Measurements from ENCODE around the gene PDE4D. TPM values are rescaled to one million over a fixed set of nuclear protein-coding genes. Genes with fewer than 3 reads are reported as not detected.

PDE4D gene
- polyA plus RNA-seq, 4 donors = 20.9 to 26.9 (median 24.2) TPM

GRCh38 chr5:59354811-59355210 is 538.7 kb downstream of the PDE4D start:
- no peak for DNase-seq (ENCODE audit: low read depth in 4 of 4, low spot score in 3 of 4)

- DNase-seq (ENCODE audit: low read depth in 4 of 4, low spot score in 3 of 4) = no peak
Observed at GRCh38 chr5:59354274-59354673, 539.3 kb downstream of the PDE4D start.

- DNase-seq (ENCODE audit: low read depth in 4 of 4, low spot score in 3 of 4) = no peak
Observed at GRCh38 chr5:59351076-59351794, 542.3 kb downstream of the PDE4D start.

GRCh38 chr5:59348189-59348588 is 545.3 kb downstream of the PDE4D start:
- DNase-seq (ENCODE audit: low read depth in 4 of 4, low spot score in 3 of 4) = no peak

GRCh38 chr5:59346982-59347381 is 546.5 kb downstream of the PDE4D start:
- no peak for DNase-seq (ENCODE audit: low read depth in 4 of 4, low spot score in 3 of 4)

GRCh38 chr5:59346514-59346913 is 547.0 kb downstream of the PDE4D start:
- no peak for DNase-seq (ENCODE audit: low read depth in 4 of 4, low spot score in 3 of 4)

- DNase-seq (ENCODE audit: low read depth in 4 of 4, low spot score in 3 of 4) = no peak
Observed at GRCh38 chr5:59342181-59342580, 551.3 kb downstream of the PDE4D start.

GRCh38 chr5:59341760-59342159 is 551.8 kb downstream of the PDE4D start:
- no peak for DNase-seq (ENCODE audit: low read depth in 4 of 4, low spot score in 3 of 4)

GRCh38 chr5:59341155-59341554 is 552.4 kb downstream of the PDE4D start:
- DNase-seq (ENCODE audit: low read depth in 4 of 4, low spot score in 3 of 4) = no peak

GRCh38 chr5:59340637-59341036 is 552.9 kb downstream of the PDE4D start:
- DNase-seq (ENCODE audit: low read depth in 4 of 4, low spot score in 3 of 4) = no peak

GRCh38 chr5:59337240-59337639 is 556.3 kb downstream of the PDE4D start:
- DNase-seq (ENCODE audit: low read depth in 4 of 4, low spot score in 3 of 4) = no peak

- no peak for DNase-seq (ENCODE audit: low read depth in 4 of 4, low spot score in 3 of 4)
Observed at GRCh38 chr5:59335544-59335943, 558.0 kb downstream of the PDE4D start.

- no peak for DNase-seq (ENCODE audit: low read depth in 4 of 4, low spot score in 3 of 4)
Observed at GRCh38 chr5:59333416-59333815, 560.1 kb downstream of the PDE4D start.

GRCh38 chr5:59332236-59332973 is 561.1 kb downstream of the PDE4D start:
- no peak for DNase-seq (ENCODE audit: low read depth in 4 of 4, low spot score in 3 of 4)

GRCh38 chr5:59330680-59331079 is 562.8 kb downstream of the PDE4D start:
- DNase-seq (ENCODE audit: low read depth in 4 of 4, low spot score in 3 of 4) = no peak

- DNase-seq (ENCODE audit: low read depth in 4 of 4, low spot score in 3 of 4) = peak in 1 of 4 donors; percentile 53
Observed at GRCh38 chr5:59328709-59329296, 564.7 kb downstream of the PDE4D start.

GRCh38 chr5:59327191-59327980 is 566.1 kb downstream of the PDE4D start:
- DNase-seq (ENCODE audit: low read depth in 4 of 4, low spot score in 3 of 4) = no peak

- no peak for DNase-seq (ENCODE audit: low read depth in 4 of 4, low spot score in 3 of 4)
Observed at GRCh38 chr5:59326596-59326995, 566.9 kb downstream of the PDE4D start.

GRCh38 chr5:59325070-59325469 is 568.5 kb downstream of the PDE4D start:
- DNase-seq (ENCODE audit: low read depth in 4 of 4, low spot score in 3 of 4) = no peak

- DNase-seq (ENCODE audit: low read depth in 4 of 4, low spot score in 3 of 4) = no peak
Observed at GRCh38 chr5:59322894-59323293, 570.6 kb downstream of the PDE4D start.

- no peak for DNase-seq (ENCODE audit: low read depth in 4 of 4, low spot score in 3 of 4)
Observed at GRCh38 chr5:59322058-59322457, 571.5 kb downstream of the PDE4D start.
